Trophoblast cell (in vitro differentiated cells and primary cell): ENCODE results near the gene UGT1A10.

Source experiments
- DNase-seq, 2 donors: peaks; one replicate each; pipeline ENCODE4 v3.0.0-alpha.2; 2016
- H2AFZ ChIP-seq: 2 replicates; pipeline ENCODE4 v1.6.1; 2013; ENCODE audit warnings: low read length, moderate library complexity, mild to moderate bottlenecking; ENCODE audit not compliant: insufficient read depth, poor library complexity
- H2AK5ac ChIP-seq: 2 replicates; pipeline ENCODE4 v1.6.1; 2013; ENCODE audit warnings: mild to moderate bottlenecking, low read length
- H2BK120ac ChIP-seq: 2 replicates; pipeline ENCODE4 v1.6.1; 2013; ENCODE audit warnings: low read length, mild to moderate bottlenecking, moderate library complexity; ENCODE audit not compliant: insufficient read depth, poor library complexity
- H2BK12ac ChIP-seq: 2 replicates; pipeline ENCODE4 v1.6.1; 2013; ENCODE audit warnings: mild to moderate bottlenecking, low read length, moderate library complexity
- H2BK5ac ChIP-seq: 2 replicates; pipeline ENCODE4 v1.6.1; 2013; ENCODE audit warnings: low read length, low read depth, moderate library complexity, mild to moderate bottlenecking; ENCODE audit not compliant: poor library complexity
- H3K14ac ChIP-seq: 2 replicates; pipeline ENCODE4 v1.6.1; 2013; ENCODE audit warnings: mild to moderate bottlenecking, low read length
- H3K18ac ChIP-seq: 2 replicates; pipeline ENCODE4 v1.6.1; 2013; ENCODE audit warnings: mild to moderate bottlenecking, low read length
- H3K23ac ChIP-seq: 2 replicates; pipeline ENCODE4 v1.6.1; 2013; ENCODE audit warnings: low read length
- H3K27ac ChIP-seq: 2 replicates; pipeline ENCODE4 v1.5.1; 2013; ENCODE audit warnings: low read depth, mild to moderate bottlenecking, inconsistent platforms, low read length, moderate library complexity
- H3K27me3 ChIP-seq: 2 replicates; pipeline ENCODE4 v1.6.1; 2013; ENCODE audit warnings: inconsistent platforms, mild to moderate bottlenecking, low read length, moderate library complexity; ENCODE audit not compliant: insufficient read depth
- H3K36me3 ChIP-seq, 2 experiments: 1 replicate in 1 of 2; 2 replicates in 1 of 2; pipeline ENCODE4 v1.6.1; 2013; ENCODE audit warnings: low read length in 2 of 2, mild to moderate bottlenecking in 2 of 2, moderate library complexity in 1 of 2; ENCODE audit not compliant: insufficient read depth in 2 of 2, control insufficient read depth in 1 of 2
- H3K4ac ChIP-seq: 2 replicates; pipeline ENCODE4 v1.6.1; 2013; ENCODE audit warnings: low read depth, mild to moderate bottlenecking, low read length, moderate library complexity
- H3K4me1 ChIP-seq, 2 experiments: 1 replicate in 1 of 2; 2 replicates in 1 of 2; pipeline ENCODE4 v1.6.1; 2013; ENCODE audit warnings: low read length in 2 of 2, mild to moderate bottlenecking in 2 of 2, moderate library complexity in 1 of 2; ENCODE audit not compliant: insufficient read depth in 2 of 2, control insufficient read depth in 1 of 2
- H3K4me2 ChIP-seq: 2 replicates; pipeline ENCODE4 v1.6.1; 2013; ENCODE audit warnings: inconsistent platforms, mild to moderate bottlenecking, low read length, moderate library complexity
- H3K4me3 ChIP-seq: 2 replicates; pipeline ENCODE4 v1.5.1; 2013; ENCODE audit warnings: mild to moderate bottlenecking, low read depth, low read length, inconsistent platforms
- H3K79me1 ChIP-seq: one replicate; pipeline ENCODE4 v1.6.1; 2013; ENCODE audit warnings: low read length
- H3K79me2 ChIP-seq: 2 replicates; pipeline ENCODE4 v1.6.1; 2013; ENCODE audit warnings: low read length, mild to moderate bottlenecking; ENCODE audit not compliant: control insufficient read depth, insufficient read depth, poor library complexity
- H3K9ac ChIP-seq: 2 replicates; pipeline ENCODE4 v1.6.1; 2013; ENCODE audit warnings: mild to moderate bottlenecking, low read length
- H3K9me3 ChIP-seq: 2 replicates; pipeline ENCODE4 v1.6.1; 2013; ENCODE audit warnings: low read depth, mild to moderate bottlenecking, control low read depth, inconsistent platforms, low read length; ENCODE audit not compliant: insufficient read depth
- H4K12ac ChIP-seq: 2 replicates; pipeline ENCODE4 v1.6.1; 2013; ENCODE audit warnings: low read depth, mild to moderate bottlenecking, low read length, moderate library complexity
- H4K8ac ChIP-seq: 2 replicates; pipeline ENCODE4 v1.6.1; 2013; ENCODE audit warnings: low read depth, mild to moderate bottlenecking, low read length, moderate library complexity
- H4K91ac ChIP-seq: one replicate; pipeline ENCODE4 v1.6.1; 2013; ENCODE audit warnings: low read depth, mild to moderate bottlenecking, low read length, moderate library complexity
- WGBS: extraction: QIAGEN DNeasy Blood & Tissue Kit; methylation state at CpG from one replicate; pipeline ENCODE4 v1.1.7; 2013; ENCODE audit warnings: missing lambda C conversion rate; ENCODE audit not compliant: insufficient read length, insufficient coverage; ENCODE audit errors: extremely low coverage; 5-methylcytosine and 5-hydroxymethylcytosine counted together

UGT1A10 gene

GRCh38 chr2:233817995-233818638 is 181.9 kb downstream of the UGT1A10 start:
- DNase-seq = no peak
- Histone ChIP-seq H3K27ac (no peak overlapping the region), H2BK12ac (no peak overlapping the region), H3K4ac (no peak overlapping the region), H4K91ac (no peak overlapping the region), H2BK5ac (no peak overlapping the region), H3K9ac (no peak overlapping the region), H3K9me3 (peaks cover 5% of the 10 kb centered on the region), H2BK120ac (no peak overlapping the region), H4K8ac (no peak overlapping the region), H3K23ac (no peak overlapping the region), H3K79me1 (no peaks in the 10 kb centered on the region), H3K14ac (no peak overlapping the region), H3K4me3 (no peak overlapping the region), H3K27me3 (no peaks in the 10 kb centered on the region), H3K36me3 (no peaks in the 10 kb centered on the region), H2AFZ (no peak overlapping the region), H3K4me2 (no peak overlapping the region), H3K18ac (no peak overlapping the region), H4K12ac (no peak overlapping the region), H3K4me1 (no peaks in the 10 kb centered on the region), H2AK5ac (no peak overlapping the region), H3K79me2 (no peaks in the 10 kb centered on the region)
- no CpG with 5 or more reads among the region's 11 CpGs for WGBS

DNA sequence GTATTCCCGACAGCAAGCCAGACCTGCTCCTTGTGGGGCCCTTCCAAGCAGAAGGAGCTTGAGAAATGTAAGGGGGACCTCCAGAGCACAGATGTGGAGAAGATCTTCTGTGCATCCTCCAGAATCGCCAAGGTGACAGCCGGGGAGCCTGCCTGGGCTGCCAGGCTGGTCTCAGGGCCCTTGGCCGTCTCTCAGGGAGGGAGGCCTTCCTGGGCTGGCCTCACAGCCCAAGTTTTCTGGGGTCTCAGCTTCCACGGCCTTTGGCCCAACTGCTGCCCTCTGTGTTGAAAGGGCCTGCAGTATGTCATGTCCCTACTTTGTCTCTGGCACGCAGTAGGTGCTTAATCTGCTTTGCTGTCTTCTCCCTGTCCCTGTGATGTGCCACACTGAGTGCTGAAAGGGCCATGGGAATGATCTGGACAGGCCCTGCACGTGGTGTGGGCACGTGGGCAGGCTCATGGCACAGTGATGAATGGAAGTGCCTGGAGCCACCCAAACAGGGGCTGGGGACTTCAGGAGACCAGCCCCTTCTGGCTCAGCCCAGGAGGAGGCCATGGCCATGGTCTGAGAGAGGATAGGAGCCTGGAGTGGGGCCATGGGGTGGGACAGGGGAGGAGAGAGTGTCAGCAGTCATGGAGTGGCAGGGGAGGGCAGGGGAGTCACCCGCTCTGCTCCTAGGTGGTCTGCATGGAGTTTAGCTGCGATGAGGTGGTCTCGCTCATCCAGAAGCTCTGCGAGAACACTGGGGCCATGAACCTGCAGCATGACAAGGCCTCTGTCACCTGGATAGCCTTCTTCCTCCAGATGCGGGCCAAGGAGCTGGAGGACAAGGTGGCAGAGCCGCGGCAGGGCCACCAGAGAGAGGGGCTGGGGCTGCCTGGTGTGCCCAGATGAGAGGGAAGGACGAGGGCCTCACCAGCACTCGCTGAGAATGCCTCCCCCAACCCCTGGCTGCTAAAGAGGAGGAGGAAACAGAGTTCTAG is 182.7 kb downstream of the UGT1A10 start:
- H3K27ac ChIP-seq = no peak overlapping the region
- no peaks in the 10 kb centered on the region for H3K27me3 ChIP-seq
- no peak overlapping the region for H2BK120ac ChIP-seq
- no peak overlapping the region for H4K91ac ChIP-seq
- no peak overlapping the region for H2BK12ac ChIP-seq
- DNase-seq = no peak
- H4K8ac ChIP-seq = no peak overlapping the region
- H2AK5ac ChIP-seq = no peak overlapping the region
- H3K79me1 ChIP-seq = no peaks in the 10 kb centered on the region
- H3K79me2 ChIP-seq = no peaks in the 10 kb centered on the region
- H3K9ac ChIP-seq = no peak overlapping the region
- no peak overlapping the region for H4K12ac ChIP-seq
- whole genome bisulfite sequencing = no CpG with 5 or more reads among the region's 17 CpGs
- H3K18ac ChIP-seq = no peak overlapping the region
- no peak overlapping the region for H3K4me2 ChIP-seq
- no peaks in the 10 kb centered on the region for H3K4me1 ChIP-seq
- H3K14ac ChIP-seq = no peak overlapping the region
- H3K23ac ChIP-seq = no peak overlapping the region
- H2AFZ ChIP-seq = no peak overlapping the region
- no peak overlapping the region for H3K4me3 ChIP-seq
- H2BK5ac ChIP-seq = no peak overlapping the region
- H3K9me3 ChIP-seq = peaks cover 5% of the 10 kb centered on the region
- H3K4ac ChIP-seq = no peak overlapping the region
- H3K36me3 ChIP-seq = no peaks in the 10 kb centered on the region

DNA sequence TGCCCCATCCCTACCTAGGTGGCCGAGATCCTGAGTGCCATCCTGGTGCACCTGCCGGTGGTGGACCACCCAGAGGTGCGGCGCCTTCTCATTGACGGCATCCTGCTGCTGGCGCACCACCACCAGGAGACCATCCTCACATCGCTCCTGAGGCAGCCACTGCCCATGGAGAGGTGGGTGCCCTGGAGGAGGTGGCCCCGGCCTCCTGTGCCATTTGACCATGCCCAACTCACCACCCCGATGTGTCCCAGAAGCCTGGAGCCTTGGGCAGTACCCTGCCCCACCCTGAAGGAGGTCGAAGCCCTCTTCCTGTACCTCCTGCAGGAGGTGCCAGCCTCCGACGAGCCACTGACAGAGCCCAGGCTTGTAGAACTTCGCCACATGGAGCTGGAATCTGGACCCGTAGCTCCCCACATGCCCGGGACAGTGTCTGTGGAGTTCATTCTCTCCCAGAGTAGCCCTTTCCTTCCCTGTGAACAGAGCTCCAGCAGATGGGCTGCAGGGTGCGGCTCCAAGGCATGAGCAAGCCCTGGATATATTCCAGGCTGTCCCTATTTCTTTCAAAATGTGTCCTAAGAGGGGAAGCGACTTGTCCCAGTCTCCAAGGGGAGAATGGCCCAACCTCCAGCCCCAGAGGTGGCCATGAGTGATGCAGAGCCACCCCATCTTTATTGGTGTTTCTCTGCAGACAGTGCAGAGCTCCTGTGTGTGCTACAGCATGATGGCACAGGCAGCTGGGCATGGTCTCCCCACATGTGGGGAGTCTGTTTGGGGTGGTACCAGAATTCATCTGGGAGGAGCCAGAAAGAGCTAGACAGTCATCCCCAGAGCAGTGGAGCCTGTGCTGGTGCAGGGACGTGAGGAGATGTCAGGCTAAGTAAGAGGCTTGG is 183.9 kb downstream of the UGT1A10 start:
- H3K14ac ChIP-seq = no peak overlapping the region
- H3K23ac ChIP-seq = no peak overlapping the region
- no peak overlapping the region for H4K12ac ChIP-seq
- H4K91ac ChIP-seq = no peak overlapping the region
- H3K9ac ChIP-seq = no peak overlapping the region
- peaks cover 5% of the 10 kb centered on the region for H3K9me3 ChIP-seq
- H4K8ac ChIP-seq = no peak overlapping the region
- no peaks in the 10 kb centered on the region for H3K79me2 ChIP-seq
- H3K27me3 ChIP-seq = no peaks in the 10 kb centered on the region
- H3K18ac ChIP-seq = no peak overlapping the region
- no peak overlapping the region for H2BK12ac ChIP-seq
- H3K27ac ChIP-seq = no peak overlapping the region
- no peak overlapping the region for H2AK5ac ChIP-seq
- H3K79me1 ChIP-seq = no peaks in the 10 kb centered on the region
- DNase-seq = no peak
- H3K4ac ChIP-seq = no peak overlapping the region
- no peak overlapping the region for H3K4me3 ChIP-seq
- no peaks in the 10 kb centered on the region for H3K4me1 ChIP-seq
- no peaks in the 10 kb centered on the region for H3K36me3 ChIP-seq
- no peak overlapping the region for H2BK5ac ChIP-seq
- H3K4me2 ChIP-seq = no peak overlapping the region
- WGBS = no CpG with 5 or more reads among the region's 18 CpGs
- no peak overlapping the region for H2BK120ac ChIP-seq
- no peak overlapping the region for H2AFZ ChIP-seq

DNA sequence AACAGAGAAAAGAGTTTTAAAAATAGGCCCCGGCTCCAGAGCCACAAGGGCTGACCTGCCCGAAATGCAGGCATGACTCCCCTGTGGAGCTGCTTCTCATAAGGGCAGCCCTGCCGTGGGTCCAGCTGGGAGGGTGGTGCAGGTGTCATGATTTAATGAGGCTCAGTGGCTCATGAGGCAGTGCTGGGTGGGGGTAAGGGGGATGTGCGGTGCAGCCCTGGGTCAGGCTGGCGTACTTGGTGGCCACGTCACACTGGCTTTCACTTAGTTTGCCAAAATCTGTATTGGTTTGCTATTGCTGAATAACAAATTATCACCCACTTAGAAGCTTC is 184.5 kb downstream of the UGT1A10 start:
- H2BK5ac ChIP-seq = no peak overlapping the region
- H3K36me3 ChIP-seq = no peaks in the 10 kb centered on the region
- H2AK5ac ChIP-seq = no peak overlapping the region
- H3K18ac ChIP-seq = no peak overlapping the region
- no peaks in the 10 kb centered on the region for H3K79me1 ChIP-seq
- H3K4ac ChIP-seq = no peak overlapping the region
- H3K23ac ChIP-seq = no peak overlapping the region
- H3K9ac ChIP-seq = no peak overlapping the region
- no peak overlapping the region for H4K91ac ChIP-seq
- H2AFZ ChIP-seq = no peak overlapping the region
- no peak for DNase-seq
- WGBS = no CpG with 5 or more reads among the region's 6 CpGs
- no peaks in the 10 kb centered on the region for H3K79me2 ChIP-seq
- no peak overlapping the region for H4K8ac ChIP-seq
- H3K14ac ChIP-seq = no peak overlapping the region
- H4K12ac ChIP-seq = no peak overlapping the region
- no peak overlapping the region for H2BK120ac ChIP-seq
- no peak overlapping the region for H3K4me2 ChIP-seq
- H2BK12ac ChIP-seq = no peak overlapping the region
- no peaks in the 10 kb centered on the region for H3K4me1 ChIP-seq
- H3K27ac ChIP-seq = no peak overlapping the region
- H3K27me3 ChIP-seq = no peaks in the 10 kb centered on the region
- H3K9me3 ChIP-seq = peaks cover 5% of the 10 kb centered on the region
- H3K4me3 ChIP-seq = no peak overlapping the region
